ENCODE data around the gene BANF1. TPM values are rescaled to one million over a fixed set of nuclear protein-coding genes. Genes with fewer than 3 reads are reported as not detected.

Gene BANF1
- total RNA-seq, 1 experiment from 2014 or later, result 386 TPM

GRCh38 chr11:65982824-65983588 lies 19.3 kb upstream of the BANF1 start:
- no TSS peak for BruUV-seq (replicated peaks)
- Histone ChIP-seq H3K27me3 (ENCODE audit: insufficient read depth, low read depth) (no peaks in the 10 kb centered on the region), H3F3A (ENCODE audit: insufficient read depth, low read depth) (peaks cover 27% of the 10 kb centered on the region; the same call in 1 of the 2 replicates), H3K79me2 (ENCODE audit: low read depth) (no peaks in the 10 kb centered on the region), H3K4me1 (replicated peaks; ENCODE audit: insufficient read depth) (peaks cover 4% of the 10 kb centered on the region; the same call in 1 of the 2 replicates), H3K4me2 (no peak overlapping the region), H3K9me2 (ENCODE audit: insufficient read depth) (no peaks in the 10 kb centered on the region), H3K4me3 (no peak overlapping the region), H3K27ac (no peak overlapping the region), H4K20me1 (ENCODE audit: insufficient read depth) (no peaks in the 10 kb centered on the region), H3K36me3 (ENCODE audit: low read depth) (0 out of 2 replicates have a peak, but pooled peaks cover 4% of the 10 kb centered on the region), H3K9me3 (ENCODE audit: insufficient read depth, low read depth) (no peaks in the 10 kb centered on the region), H2AFZ (no peak overlapping the region)
- ChIA-PET CTCF (interaction anchor here (0.6 to 0.7 kb wide), 2 partner anchors 99 to 147 kb away, joined by 4 to 5 read pairs; no protein-coding TSS in a partner anchor), POLR2A (ENCODE audit: unreplicated experiment) (no interaction called here)
- no peak for DNase-seq
- intact Hi-C loops (cut with micrococcal nuclease; ENCODE audit: unreplicated experiment), result no loop called here
- TF ChIP-seq CTCF (conservative IDR thresholded peaks at IDR 0.05) (no peak), EZH2 (IDR thresholded peaks at IDR 0.05; ENCODE audit: low read depth) (no peak)

GRCh38 chr11:65983589-65983987 lies 18.7 kb upstream of the BANF1 start:
- BruUV-seq (replicated peaks), result no TSS peak
- Histone ChIP-seq H3K9me2 (ENCODE audit: insufficient read depth) (no peaks in the 10 kb centered on the region), H3K9me3 (ENCODE audit: insufficient read depth, low read depth) (no peaks in the 10 kb centered on the region), H3F3A (ENCODE audit: insufficient read depth, low read depth) (peaks cover 27% of the 10 kb centered on the region; the same call in 1 of the 2 replicates), H3K4me3 (no peak overlapping the region), H3K79me2 (ENCODE audit: low read depth) (no peaks in the 10 kb centered on the region), H3K4me1 (replicated peaks; ENCODE audit: insufficient read depth) (peaks cover 4% of the 10 kb centered on the region; the same call in 1 of the 2 replicates), H3K4me2 (no peak overlapping the region), H2AFZ (no peak overlapping the region), H4K20me1 (ENCODE audit: insufficient read depth) (no peaks in the 10 kb centered on the region), H3K27me3 (ENCODE audit: insufficient read depth, low read depth) (no peaks in the 10 kb centered on the region), H3K36me3 (ENCODE audit: low read depth) (0 out of 2 replicates have a peak, but pooled peaks cover 4% of the 10 kb centered on the region), H3K27ac (no peak overlapping the region)
- ChIA-PET POLR2A (ENCODE audit: unreplicated experiment) (no interaction called here), CTCF (no interaction called here)
- no peak for DNase-seq
- intact Hi-C loops (cut with micrococcal nuclease; ENCODE audit: unreplicated experiment), result no loop called here
- no peak for TF ChIP-seq CTCF (conservative IDR thresholded peaks at IDR 0.05)
- no peak for TF ChIP-seq EZH2 (IDR thresholded peaks at IDR 0.05; ENCODE audit: low read depth)

GRCh38 chr11:65987336-65987735 lies 15.0 kb upstream of the BANF1 start:
- H3F3A ChIP-seq (ENCODE audit: insufficient read depth, low read depth), result peaks cover 24% of the 10 kb centered on the region

More at GRCh38 chr11:65987336-65987735, 15.0 kb upstream of the BANF1 start:
- Histone ChIP-seq H3K79me2 (ENCODE audit: low read depth) (no peaks in the 10 kb centered on the region), H3K9me2 (ENCODE audit: insufficient read depth) (no peaks in the 10 kb centered on the region), H3K36me3 (ENCODE audit: low read depth) (no peaks in the 10 kb centered on the region), H3K9me3 (ENCODE audit: insufficient read depth, low read depth) (no peaks in the 10 kb centered on the region), H2AFZ (no peak overlapping the region), H3K4me3 (no peak overlapping the region), H3K27me3 (ENCODE audit: insufficient read depth, low read depth) (no peaks in the 10 kb centered on the region), H3K4me1 (replicated peaks; ENCODE audit: insufficient read depth) (peaks cover 4% of the 10 kb centered on the region; the same call in 1 of the 2 replicates), H3K4me2 (no peak overlapping the region), H3K27ac (no peak overlapping the region), H4K20me1 (ENCODE audit: insufficient read depth) (no peaks in the 10 kb centered on the region)
- intact Hi-C loops (cut with micrococcal nuclease; ENCODE audit: unreplicated experiment), result no loop called here
- no TSS peak for BruUV-seq (replicated peaks)
- ChIA-PET POLR2A (ENCODE audit: unreplicated experiment) (no interaction called here), CTCF (interaction anchor here (1.5 kb wide), 1 partner anchor 102 kb away, joined by 4 read pairs; no protein-coding TSS in a partner anchor)
- TF ChIP-seq CTCF (conservative IDR thresholded peaks at IDR 0.05) (no peak), EZH2 (IDR thresholded peaks at IDR 0.05; ENCODE audit: low read depth) (no peak)
- DNase-seq, result no peak
